ACHN (cell line): ENCODE results near the gene CAPN14.

Source experiments
- DNase-seq: peaks from one replicate; pipeline ENCODE4 v3.0.0-alpha.2; 2015
- in situ Hi-C: cut with HindIII; loops from 2 replicates; pipeline ENCODE4 v1.10.0; 2017; ENCODE audit warnings: low sequenced_read_pairs, low pct_ligation_motif_present, low pct_unique_long_range_greater_than_20kb

CAPN14 gene

GRCh38 chr2:31246184-31246852, 29.0 kb upstream of the CAPN14 start:
- in situ Hi-C loops, result no loop called here
- DNase-seq, result no peak

GRCh38 chr2:31244101-31244500, 26.8 kb upstream of the CAPN14 start:
- DNase-seq, result no peak
- in situ Hi-C loops, result no loop called here

DNA sequence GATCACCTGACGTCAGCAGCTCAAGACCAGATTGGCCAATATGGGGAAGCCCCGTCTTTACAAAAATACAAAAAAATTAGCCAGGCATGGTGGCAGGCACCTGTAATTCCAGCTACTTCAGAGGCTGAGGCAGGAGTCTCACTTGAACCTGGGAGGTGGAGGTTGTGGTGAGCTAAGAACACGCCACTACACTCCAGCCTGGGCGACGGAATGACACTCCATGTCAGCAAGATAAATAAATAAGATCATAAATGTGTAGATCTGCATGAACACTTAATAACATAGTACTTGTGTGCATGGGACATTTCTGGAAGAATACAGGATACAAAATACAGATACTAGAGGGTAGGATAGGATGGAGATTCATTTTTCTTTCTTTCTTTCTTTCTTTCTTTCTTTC, 25.7 kb upstream of the CAPN14 start:
- in situ Hi-C loops, result no loop called here
- no peak for DNase-seq

- in situ Hi-C loops, result no loop called here
- DNase-seq, result no peak
These were observed 24.4 kb upstream of the CAPN14 start for GRCh38 chr2:31241625-31242270.

DNA sequence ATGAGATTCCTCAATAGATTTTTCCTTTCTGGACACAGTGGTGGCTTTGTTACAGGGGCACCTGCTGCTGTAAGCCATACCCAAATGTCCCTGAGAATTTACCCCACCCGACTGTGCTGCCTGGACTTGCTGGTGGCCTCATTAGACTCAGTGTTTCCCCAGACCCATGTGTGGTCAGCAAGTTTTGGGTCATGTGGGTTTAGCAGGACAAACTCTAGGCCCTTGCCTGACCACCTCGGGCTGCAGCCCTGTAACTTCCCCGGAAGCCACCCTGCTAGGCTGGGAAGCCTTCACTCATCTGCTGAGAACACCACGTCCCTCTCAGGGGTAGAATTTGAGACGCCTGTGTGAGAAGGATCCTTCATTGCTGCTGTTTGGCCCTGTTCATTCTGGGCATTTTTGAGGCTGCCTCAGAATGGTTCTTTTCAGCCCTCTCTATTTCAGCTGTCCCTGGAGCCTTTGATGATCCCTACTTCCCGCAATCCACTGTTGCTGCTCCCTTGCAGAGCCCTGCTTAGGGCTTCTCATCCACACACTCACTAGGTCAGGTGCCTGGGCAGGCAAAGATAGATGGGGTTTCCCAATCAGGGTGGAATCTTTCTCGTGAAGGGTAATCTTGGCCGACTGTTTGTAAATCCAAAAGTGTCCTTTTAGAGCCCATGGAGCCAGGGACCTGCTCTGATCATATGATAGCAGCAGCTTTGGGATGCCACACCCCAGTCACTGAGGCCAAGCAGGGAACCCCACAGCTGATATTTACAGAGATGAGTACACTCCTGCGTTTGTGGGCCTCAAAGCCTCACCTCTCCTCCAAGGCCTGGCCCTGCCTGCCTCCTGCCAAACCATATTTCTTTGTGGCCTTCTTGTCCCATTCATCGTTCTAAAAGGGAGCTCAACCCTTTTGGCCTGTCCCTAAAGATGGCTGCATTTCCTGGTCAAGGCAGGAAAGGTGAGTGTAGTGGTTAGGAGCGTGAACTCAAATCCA, 23.4 kb upstream of the CAPN14 start:
- no peak for DNase-seq
- in situ Hi-C loops, result no loop called here

- in situ Hi-C loops, result no loop called here
- no peak for DNase-seq
These were observed 22.4 kb upstream of the CAPN14 start for GRCh38 chr2:31239593-31240177.

GRCh38 chr2:31238906-31239592, 21.7 kb upstream of the CAPN14 start:
- in situ Hi-C loops, result no loop called here
- DNase-seq, result no peak

DNA sequence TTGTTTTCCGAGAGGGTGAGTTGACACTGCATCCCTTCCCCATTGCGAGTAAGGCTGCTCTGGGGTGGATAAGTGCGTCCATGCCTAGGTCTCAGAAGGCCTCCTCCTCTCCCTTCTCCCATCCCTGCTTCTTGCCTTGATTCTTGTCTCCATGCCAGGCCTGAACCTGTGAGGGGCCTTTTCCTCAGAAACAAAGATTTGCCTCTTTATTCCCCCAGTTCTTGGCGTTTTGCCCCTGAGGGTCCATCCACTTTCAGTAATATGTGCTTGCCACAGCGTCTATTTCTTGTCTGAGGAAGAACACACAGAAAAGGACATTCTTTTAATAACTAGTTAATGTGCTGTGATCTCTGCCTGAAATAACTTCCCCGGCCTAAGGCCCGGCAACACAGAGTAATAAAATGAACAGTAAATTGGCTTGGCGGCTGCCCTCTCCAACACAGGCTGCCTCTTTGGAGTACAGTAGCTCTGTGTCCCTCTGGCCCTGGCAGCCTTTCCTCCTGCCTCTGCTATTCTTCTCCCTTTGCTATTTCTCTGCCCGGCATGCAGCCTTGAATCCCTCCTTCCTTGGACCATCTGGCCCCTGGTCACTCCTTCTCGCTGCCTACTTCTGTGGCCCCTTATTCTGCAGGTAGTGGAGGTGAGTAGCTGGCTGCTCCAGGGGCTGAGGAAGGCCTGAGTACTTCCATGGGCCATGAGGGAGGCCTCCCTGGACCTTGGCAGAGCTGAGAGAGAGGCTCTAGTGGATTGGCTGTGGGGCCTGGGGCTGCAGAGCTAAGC, 21.0 kb upstream of the CAPN14 start:
- DNase-seq, result no peak
- in situ Hi-C loops, result no loop called here

- in situ Hi-C loops, result no loop called here
- no peak for DNase-seq
These were observed 20.2 kb upstream of the CAPN14 start for GRCh38 chr2:31237348-31238017.

GRCh38 chr2:31236433-31237205, 19.3 kb upstream of the CAPN14 start:
- no peak for DNase-seq
- in situ Hi-C loops, result no loop called here

- DNase-seq, result peak; percentile 74
- in situ Hi-C loops, result no loop called here
These were observed 18.2 kb upstream of the CAPN14 start for GRCh38 chr2:31235504-31235902.

GRCh38 chr2:31234683-31235503, 17.6 kb upstream of the CAPN14 start:
- no peak for DNase-seq
- in situ Hi-C loops, result no loop called here

DNA sequence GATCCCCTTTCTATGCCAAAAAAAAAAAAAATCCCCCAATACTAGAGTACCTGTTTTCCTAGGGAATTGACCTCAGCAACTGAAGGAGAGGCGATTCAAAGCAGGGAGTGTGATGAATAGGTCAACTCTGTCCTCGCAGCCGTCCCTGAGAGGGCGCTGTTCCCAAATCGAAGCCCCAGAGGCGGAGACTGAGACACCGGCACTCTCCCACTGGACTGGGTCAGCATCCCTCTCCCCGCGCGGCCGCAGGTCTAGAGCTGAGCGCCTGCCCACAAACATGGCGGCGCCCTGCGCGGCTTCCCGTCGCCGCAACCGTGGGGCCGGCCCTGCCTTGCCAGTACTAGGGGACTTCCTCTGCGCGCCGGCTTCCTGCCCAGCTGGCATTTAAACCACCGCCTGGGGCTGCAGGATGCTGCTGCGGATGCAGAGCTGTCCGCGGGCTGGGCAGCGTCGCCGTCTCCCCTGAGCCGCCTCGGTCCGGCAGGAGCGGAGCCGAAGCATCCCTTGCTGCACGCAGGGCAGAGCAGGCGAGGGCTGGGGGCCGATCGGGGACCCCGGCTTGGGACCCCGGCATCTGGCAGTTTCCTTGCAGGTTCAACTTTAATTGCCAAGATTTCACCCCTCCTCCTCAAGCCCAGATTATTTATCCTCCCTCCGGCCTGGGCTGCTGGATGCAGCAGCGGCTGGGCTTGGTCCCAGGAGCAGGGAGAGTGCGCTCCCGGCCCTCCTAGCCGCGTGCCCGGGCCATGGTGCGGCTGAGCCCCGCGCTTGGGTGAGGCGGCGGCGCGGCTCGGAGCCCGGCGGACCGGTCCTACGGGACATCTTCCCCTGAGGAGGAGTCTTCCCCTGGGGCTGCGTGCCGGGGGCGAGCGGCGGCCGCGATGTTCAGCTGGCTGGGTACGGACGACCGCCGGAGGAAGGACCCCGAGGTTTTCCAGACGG, 16.7 kb upstream of the CAPN14 start, which contains the start of gene EHD3:
Gene EHD3, plus strand, starts transcription at position 412 of the 942 bp plus-strand sequence. Its CDS starts 470 bp downstream, at position 882.
- in situ Hi-C loops, result no loop called here
- DNase-seq, result peak; percentile 92

DNA sequence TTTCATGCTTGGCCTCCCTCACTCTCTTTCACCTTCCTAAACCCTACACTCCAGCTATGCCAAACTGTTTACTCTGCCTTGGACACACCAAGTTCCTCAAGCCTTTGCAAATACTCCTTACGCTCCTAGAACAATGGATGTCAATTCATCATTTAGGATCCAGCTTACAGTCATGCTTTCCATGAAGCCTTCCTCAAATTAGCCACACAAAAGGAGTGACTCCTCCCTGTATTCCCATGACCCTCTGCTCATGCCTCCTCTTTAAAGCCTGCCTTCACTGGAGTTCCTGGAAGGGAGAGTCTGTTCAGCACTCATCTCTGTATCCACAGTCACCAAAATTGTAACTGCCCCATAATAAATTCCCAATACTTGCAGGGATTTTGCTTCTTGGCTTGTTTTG, 15.9 kb upstream of the CAPN14 start:
- in situ Hi-C loops, result no loop called here
- no peak for DNase-seq

GRCh38 chr2:31232586-31232985, 15.3 kb upstream of the CAPN14 start:
- in situ Hi-C loops, result no loop called here
- no peak for DNase-seq
